Measurements from ENCODE around the gene TMEM9B.
A peak's percentile ranks its signal among the peaks of the same experiment; 100 is the strongest.

TMEM9B gene

DNA sequence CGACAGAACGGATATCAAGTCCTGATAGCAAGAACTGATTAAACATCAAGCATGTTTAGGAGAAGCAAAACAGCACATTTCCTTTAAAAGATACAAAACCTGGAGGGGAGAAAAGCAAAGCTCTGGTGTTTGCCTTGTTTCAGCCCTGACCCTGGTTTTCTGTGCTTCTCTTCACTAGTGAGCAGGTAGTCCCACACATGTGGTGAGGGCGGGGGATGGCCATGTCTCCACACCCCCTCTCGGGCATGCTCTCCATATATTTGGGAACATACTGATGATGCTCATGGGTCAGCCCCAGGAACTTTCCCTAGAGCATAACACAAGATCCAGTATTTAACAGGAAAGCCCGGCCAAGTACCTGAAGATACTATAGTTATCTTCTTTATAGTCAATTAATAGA is 41.6 kb downstream of the TMEM9B start:
- TF ChIP-seq CTCF (conservative IDR thresholded peaks at IDR 0.05; ENCODE audit: control insufficient read depth, insufficient read depth, low read depth, low read length): no peak
- DNase-seq (ENCODE audit: low read depth): no peak
- H3K4me3 ChIP-seq (ENCODE audit: control insufficient read depth, low read depth, low read length): no peak overlapping the region

GRCh38 chr11:8917157-8917825 is 47.0 kb downstream of the TMEM9B start:
- no peak overlapping the region for H3K4me3 ChIP-seq (ENCODE audit: control insufficient read depth, low read depth, low read length)
- no peak for TF ChIP-seq CTCF (conservative IDR thresholded peaks at IDR 0.05; ENCODE audit: control insufficient read depth, insufficient read depth, low read depth, low read length)
- peak; percentile 60 for DNase-seq (ENCODE audit: low read depth)

DNA sequence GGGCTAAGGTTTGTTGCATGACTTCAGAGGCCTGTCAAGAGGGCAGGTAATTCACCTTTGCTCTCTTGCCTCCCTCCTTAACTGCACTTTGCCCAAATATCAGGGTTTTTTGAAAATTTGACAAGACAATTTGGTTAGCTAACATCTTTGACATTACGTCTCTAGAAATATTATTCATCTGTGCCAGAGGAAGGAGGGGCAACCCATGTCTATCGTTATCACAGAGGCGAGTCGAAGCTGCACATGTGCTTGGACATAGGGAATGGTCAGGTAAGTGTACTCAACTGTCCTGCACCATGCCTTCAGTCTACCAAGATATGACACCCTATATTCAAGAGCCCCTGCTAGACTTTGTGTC is 49.6 kb downstream of the TMEM9B start:
- TF ChIP-seq CTCF (conservative IDR thresholded peaks at IDR 0.05; ENCODE audit: control insufficient read depth, insufficient read depth, low read depth, low read length): no peak
- H3K4me3 ChIP-seq (ENCODE audit: control insufficient read depth, low read depth, low read length): no peak overlapping the region

GRCh38 chr11:8913961-8914660 is 50.1 kb downstream of the TMEM9B start:
- peak; percentile 62 for DNase-seq (ENCODE audit: low read depth)
- peak; percentile 76 for TF ChIP-seq CTCF (conservative IDR thresholded peaks at IDR 0.05; ENCODE audit: control insufficient read depth, insufficient read depth, low read depth, low read length)
- H3K4me3 ChIP-seq (ENCODE audit: control insufficient read depth, low read depth, low read length): no peak overlapping the region

More for the DNA sequence above, 49.6 kb downstream of the TMEM9B start:
- DNase-seq (ENCODE audit: low read depth): no peak

GRCh38 chr11:8911029-8911823 is 53.0 kb downstream of the TMEM9B start, which contains the start of gene AKIP1:
TSS of gene AKIP1 (plus strand) at chr11:8911189. CDS start at chr11:8911450, 261 bp downstream.
- peak within 1 kb of the TSS; percentile 80 for H3K4me3 ChIP-seq (ENCODE audit: control insufficient read depth, low read depth, low read length)
- TF ChIP-seq CTCF (conservative IDR thresholded peaks at IDR 0.05; ENCODE audit: control insufficient read depth, insufficient read depth, low read depth, low read length): no peak
- peak; percentile 90 for DNase-seq (ENCODE audit: low read depth)

- H3K4me3 ChIP-seq (ENCODE audit: control insufficient read depth, low read depth, low read length): peak overlapping the region; percentile 60
- no peak for DNase-seq (ENCODE audit: low read depth)
- TF ChIP-seq CTCF (conservative IDR thresholded peaks at IDR 0.05; ENCODE audit: control insufficient read depth, insufficient read depth, low read depth, low read length): no peak
Observed at GRCh38 chr11:8910649-8911026, 53.6 kb downstream of the TMEM9B start.
